GM12873 (cell line): ENCODE data around the gene POGZ.

ENCODE experiments used
- TF ChIP-seq, protein P1 (sequence below): IDR thresholded peaks from 2 replicates; pipeline ENCODE4 v1.5.1; 2012; ENCODE audit warnings: low read depth, mild to moderate bottlenecking, moderate library complexity, low read length, control low read depth; ENCODE audit not compliant: insufficient read depth; ENCODE audit errors: missing control alignments

The POGZ gene

DNA sequence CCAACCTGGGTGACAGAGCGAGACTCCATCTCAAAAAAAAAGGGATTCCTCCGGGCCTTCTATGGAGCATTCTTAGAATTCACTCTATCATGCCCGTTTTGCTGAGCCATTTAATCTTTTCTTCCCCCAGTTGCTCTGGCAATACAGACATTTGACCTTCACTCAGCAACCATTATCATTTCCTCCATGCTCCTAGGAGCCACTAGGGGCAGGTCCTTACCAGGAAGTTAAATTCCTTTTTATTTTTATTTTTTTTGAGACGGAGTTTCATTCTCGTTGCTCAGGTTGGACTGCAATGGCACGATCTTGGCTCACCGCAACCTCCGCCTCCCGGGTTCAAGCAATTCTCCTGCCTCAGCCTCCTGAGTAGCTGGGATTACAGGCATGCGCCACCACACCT lies 42.2 kb upstream of the POGZ start:
- TF ChIP-seq, protein P1, sequence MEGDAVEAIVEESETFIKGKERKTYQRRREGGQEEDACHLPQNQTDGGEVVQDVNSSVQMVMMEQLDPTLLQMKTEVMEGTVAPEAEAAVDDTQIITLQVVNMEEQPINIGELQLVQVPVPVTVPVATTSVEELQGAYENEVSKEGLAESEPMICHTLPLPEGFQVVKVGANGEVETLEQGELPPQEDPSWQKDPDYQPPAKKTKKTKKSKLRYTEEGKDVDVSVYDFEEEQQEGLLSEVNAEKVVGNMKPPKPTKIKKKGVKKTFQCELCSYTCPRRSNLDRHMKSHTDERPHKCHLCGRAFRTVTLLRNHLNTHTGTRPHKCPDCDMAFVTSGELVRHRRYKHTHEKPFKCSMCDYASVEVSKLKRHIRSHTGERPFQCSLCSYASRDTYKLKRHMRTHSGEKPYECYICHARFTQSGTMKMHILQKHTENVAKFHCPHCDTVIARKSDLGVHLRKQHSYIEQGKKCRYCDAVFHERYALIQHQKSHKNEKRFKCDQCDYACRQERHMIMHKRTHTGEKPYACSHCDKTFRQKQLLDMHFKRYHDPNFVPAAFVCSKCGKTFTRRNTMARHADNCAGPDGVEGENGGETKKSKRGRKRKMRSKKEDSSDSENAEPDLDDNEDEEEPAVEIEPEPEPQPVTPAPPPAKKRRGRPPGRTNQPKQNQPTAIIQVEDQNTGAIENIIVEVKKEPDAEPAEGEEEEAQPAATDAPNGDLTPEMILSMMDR: peak; percentile 19

DNA sequence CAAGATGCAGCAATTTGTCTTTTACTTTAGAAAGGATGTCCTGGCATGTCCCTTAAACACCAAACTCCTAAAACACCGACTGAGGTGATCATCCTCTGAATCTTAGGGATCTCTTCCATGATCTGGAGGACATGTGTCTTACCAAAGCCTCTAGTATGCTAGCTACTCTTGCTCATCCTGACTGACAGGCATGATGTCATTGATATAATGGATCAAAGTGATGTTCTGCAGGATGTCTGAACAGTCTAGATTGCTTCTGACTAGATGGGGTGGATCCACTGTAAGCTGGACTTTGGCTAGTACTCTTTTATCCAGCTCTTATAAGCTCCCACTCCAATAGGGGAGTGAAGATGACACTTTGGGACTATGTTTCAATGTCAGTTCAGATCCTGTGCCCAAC lies 40.6 kb upstream of the POGZ start:
- TF ChIP-seq, protein P1: no peak

DNA sequence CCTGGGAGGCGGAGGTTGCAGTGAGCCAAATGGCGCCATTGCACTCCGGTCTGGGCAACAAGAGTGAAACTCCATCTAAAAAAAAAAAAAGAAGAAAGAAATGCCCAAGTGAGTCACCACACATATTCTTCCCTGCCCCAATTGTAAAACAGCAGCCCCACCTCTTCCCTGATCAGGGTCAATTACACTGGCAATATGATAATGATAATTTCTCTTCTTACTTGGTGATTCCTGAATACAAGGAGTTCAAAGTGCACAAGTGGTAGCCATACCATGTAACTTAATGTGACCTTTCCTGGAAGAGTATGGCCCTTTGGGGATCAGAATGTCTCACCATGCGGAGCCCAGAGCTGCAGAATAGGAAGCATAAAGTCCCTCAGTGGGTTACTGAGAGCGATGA lies 40.1 kb upstream of the POGZ start:
- TF ChIP-seq, protein P1: no peak

DNA sequence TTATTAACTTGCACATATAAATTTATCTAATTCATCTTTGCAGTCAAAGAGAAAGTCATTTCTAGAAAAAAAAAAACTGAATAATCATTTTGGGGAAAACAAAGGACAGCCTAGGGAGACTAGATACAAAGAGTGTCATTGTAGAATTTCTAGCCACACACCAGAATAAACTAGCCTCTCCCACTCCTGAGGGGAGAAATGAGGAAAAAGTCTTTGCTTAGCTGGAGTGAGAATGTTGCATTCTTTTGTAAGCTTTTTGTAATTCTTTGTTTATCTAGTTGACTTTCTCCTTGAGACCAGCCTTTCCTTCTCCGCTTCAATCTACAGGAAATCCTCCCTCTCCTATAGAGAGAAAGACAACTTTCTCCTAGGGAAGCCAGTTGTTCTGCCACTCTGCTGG lies 36.0 kb upstream of the POGZ start:
- TF ChIP-seq, protein P1: no peak

DNA sequence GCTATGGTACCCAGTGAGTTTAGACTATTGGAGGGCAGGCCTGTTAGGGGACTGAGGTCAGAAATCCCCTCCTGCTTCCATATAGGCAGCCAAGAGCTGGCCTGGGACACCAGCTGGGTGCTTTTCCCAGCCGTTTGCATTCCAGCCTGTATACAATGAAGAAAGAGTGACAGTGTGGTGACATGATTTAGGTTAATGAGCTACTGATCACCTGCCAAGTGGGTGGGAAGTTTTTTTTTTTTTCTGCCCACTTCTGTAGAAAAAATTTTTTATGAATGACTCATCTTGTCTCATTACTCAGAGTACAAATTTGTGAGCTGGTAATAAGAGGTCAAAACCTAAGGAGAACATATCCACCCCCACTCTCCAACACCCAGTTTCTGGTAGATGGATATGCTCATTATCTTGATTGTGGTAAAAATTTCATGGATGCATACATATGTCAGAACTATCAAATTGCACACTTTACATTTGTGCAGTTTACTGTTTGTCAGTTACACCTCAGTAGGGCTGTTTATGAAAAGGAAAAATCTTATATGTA lies 35.5 kb upstream of the POGZ start:
- TF ChIP-seq, protein P1: no peak

DNA sequence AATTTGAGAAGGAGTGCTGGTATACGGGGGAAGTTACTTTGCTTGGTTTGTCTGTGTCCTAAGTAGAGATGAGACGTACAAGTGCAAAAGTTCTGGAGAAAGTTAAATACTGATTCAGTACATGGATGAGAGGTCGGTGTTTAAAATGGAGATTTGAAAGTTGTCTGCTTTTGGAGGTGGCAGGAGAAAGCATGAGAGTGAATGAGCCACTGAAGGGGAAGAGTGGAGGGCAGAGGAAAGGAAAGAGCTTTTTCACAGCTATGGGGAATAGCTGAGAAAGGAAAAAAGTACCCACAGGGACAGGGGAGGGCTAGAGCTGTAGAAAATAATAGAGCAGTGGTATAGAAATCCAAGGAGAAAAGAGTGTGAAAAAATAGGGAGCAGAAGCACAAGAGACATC lies 33.7 kb upstream of the POGZ start:
- TF ChIP-seq, protein P1: no peak

DNA sequence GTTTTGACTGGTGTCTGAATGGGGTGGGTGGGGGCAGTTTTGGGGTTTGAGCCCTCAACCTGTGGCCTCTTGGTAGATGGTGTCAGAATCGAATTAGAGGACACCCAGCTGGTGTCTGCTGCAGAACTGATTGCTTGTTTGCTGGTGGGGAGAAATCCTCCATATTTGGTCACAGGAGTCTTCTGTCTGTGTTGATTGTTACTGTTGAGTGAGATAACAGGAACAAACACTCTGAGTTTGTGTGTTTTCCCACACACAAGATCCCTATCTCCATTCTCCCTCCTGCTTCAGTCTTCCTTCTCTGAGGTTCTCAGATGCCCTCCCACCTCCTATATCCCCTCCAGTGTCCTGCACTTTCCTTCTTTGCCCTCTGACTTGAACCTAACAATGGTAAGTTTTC lies 32.8 kb upstream of the POGZ start:
- TF ChIP-seq, protein P1: no peak

DNA sequence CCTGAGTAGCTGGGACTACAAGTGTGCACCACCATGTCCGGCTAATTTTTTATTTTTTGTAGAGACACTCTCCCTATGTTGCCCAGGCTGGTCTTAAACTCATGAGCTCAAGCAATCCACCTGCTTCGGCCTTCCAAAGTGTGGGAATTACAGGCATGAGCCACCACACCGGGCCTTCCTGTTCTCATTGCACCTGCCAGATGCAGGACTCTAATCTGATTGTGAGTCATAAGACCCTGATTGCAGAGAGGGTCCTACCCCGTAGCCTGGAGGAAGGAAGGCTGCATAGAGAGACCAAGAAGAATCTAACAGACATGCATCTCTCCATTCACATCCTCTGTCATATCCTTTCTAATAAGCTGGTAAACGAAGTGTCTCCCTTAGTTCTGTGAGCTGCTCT lies 32.3 kb upstream of the POGZ start:
- TF ChIP-seq, protein P1: no peak
